HepG2 (cell line): Measurements from ENCODE around the gene SUV39H2. TPM values are rescaled to one million over a fixed set of nuclear protein-coding genes. Genes with fewer than 3 reads are reported as not detected.

ENCODE experiments used
- BCLAF1 ChIP-seq: fragments of 450-650 bp; IDR thresholded peaks from 2 replicates; pipeline ENCODE4 v1.6.1; 2017; ENCODE audit warnings: mild to moderate bottlenecking
- FLYWCH1 ChIP-seq: sonication (generic); formaldehyde crosslinking; IDR thresholded peaks from 2 replicates; pipeline ENCODE4 v1.8.1; 2023; ENCODE audit warnings: mild to moderate bottlenecking, missing genetic modification reagents
- FOXA1 ChIP-seq, 2 experiments: fragments of 450-650 bp in 1 of 2; sonication (generic) in 1 of 2; formaldehyde crosslinking in 1 of 2; IDR thresholded peaks; 2 replicates each; pipeline versions ENCODE4 v1.4.0 to v1.6.1; 2016 to 2020; ENCODE audit warnings: missing genetic modification reagents in 1 of 2
- GABPA ChIP-seq, 2 experiments: IDR thresholded peaks; 2 replicates each; pipeline ENCODE4 v1.6.1; 2011 to 2016; ENCODE audit warnings: low read depth in 2 of 2, low read length in 1 of 2, missing biosample characterization in 1 of 2, missing genetic modification characterization in 1 of 2
- GABPB1 ChIP-seq: IDR thresholded peaks from 2 replicates; pipeline ENCODE4 v1.6.1; 2016; ENCODE audit warnings: mild to moderate bottlenecking, missing genetic modification reagents, moderate library complexity, missing compliant biosample characterization
- KAT8 ChIP-seq: IDR thresholded peaks from 2 replicates; pipeline ENCODE4 v1.6.1; 2016; ENCODE audit warnings: missing genetic modification reagents, missing compliant biosample characterization
- KDM4B ChIP-seq: sonication (generic); formaldehyde crosslinking; IDR thresholded peaks from 2 replicates; pipeline ENCODE4 v1.4.0; 2020; ENCODE audit warnings: missing genetic modification reagents
- PHF5A ChIP-seq: IDR thresholded peaks from one replicate; pipeline ENCODE4 v1.6.1; 2018; ENCODE audit warnings: low read depth, missing genetic modification reagents; ENCODE audit not compliant: unreplicated experiment
- SMYD3 ChIP-seq: sonication (generic); formaldehyde crosslinking; IDR thresholded peaks from 2 replicates; pipeline ENCODE4 v1.8.1; 2023; ENCODE audit warnings: mild to moderate bottlenecking, missing genetic modification reagents
- SRSF4 ChIP-seq: fragments of 200-400 bp; formaldehyde crosslinking; IDR thresholded peaks from one replicate; pipeline ENCODE4 v1.6.1; 2018; ENCODE audit warnings: mild to moderate bottlenecking, low read depth, low read length, moderate library complexity; ENCODE audit not compliant: poor library complexity, severe bottlenecking
- TOPORS ChIP-seq: sonication (generic); formaldehyde crosslinking; IDR thresholded peaks from 2 replicates; pipeline ENCODE4 v1.8.0; 2023; ENCODE audit warnings: mild to moderate bottlenecking, missing genetic modification reagents
- YEATS4 ChIP-seq: sonication (generic); formaldehyde crosslinking; IDR thresholded peaks from 2 replicates; pipeline ENCODE4 v1.4.0; 2020; ENCODE audit warnings: missing genetic modification reagents, borderline replicate concordance
- ZBTB20 ChIP-seq: sonication (generic); formaldehyde crosslinking; IDR thresholded peaks from 2 replicates; pipeline ENCODE4 v1.8.1; 2023; ENCODE audit warnings: missing genetic modification reagents, low read depth, mild to moderate bottlenecking, borderline replicate concordance
- ZFYVE20 ChIP-seq: sonication (generic); formaldehyde crosslinking; IDR thresholded peaks from 2 replicates; pipeline ENCODE4 v1.8.0; 2023; ENCODE audit warnings: low read depth, mild to moderate bottlenecking, moderate library complexity, missing genetic modification reagents, borderline replicate concordance
- ZNF230 ChIP-seq: sonication (generic); formaldehyde crosslinking; IDR thresholded peaks from 2 replicates; pipeline ENCODE4 v1.4.0; 2020; ENCODE audit warnings: mild to moderate bottlenecking, missing genetic modification reagents
- ZNF263 ChIP-seq: sonication (generic); formaldehyde crosslinking; IDR thresholded peaks from 2 replicates; pipeline ENCODE4 v1.4.0; 2020; ENCODE audit warnings: missing genetic modification reagents
- ZNF446 ChIP-seq: sonication (generic); formaldehyde crosslinking; IDR thresholded peaks from 2 replicates; pipeline ENCODE4 v1.5.0; 2020; ENCODE audit warnings: mild to moderate bottlenecking, missing genetic modification reagents
- ZNF563 ChIP-seq: sonication (generic); formaldehyde crosslinking; IDR thresholded peaks from 2 replicates; pipeline ENCODE4 v1.8.0; 2022; ENCODE audit warnings: mild to moderate bottlenecking, moderate library complexity, missing genetic modification reagents
- ZNF770 ChIP-seq: sonication (generic); formaldehyde crosslinking; IDR thresholded peaks from 2 replicates; pipeline ENCODE4 v1.5.0; 2020; ENCODE audit warnings: mild to moderate bottlenecking, missing genetic modification reagents
- ZNF878 ChIP-seq: sonication (generic); formaldehyde crosslinking; IDR thresholded peaks from 2 replicates; pipeline ENCODE4 v1.8.1; 2023; ENCODE audit warnings: mild to moderate bottlenecking, missing genetic modification reagents, moderate library complexity
- ZSCAN22 ChIP-seq: sonication (generic); formaldehyde crosslinking; IDR thresholded peaks from 2 replicates; pipeline ENCODE4 v1.4.0; 2020; ENCODE audit warnings: mild to moderate bottlenecking, missing genetic modification reagents
- ZXDC ChIP-seq: sonication (generic); formaldehyde crosslinking; IDR thresholded peaks from 2 replicates; pipeline ENCODE4 v1.5.0; 2020; ENCODE audit warnings: mild to moderate bottlenecking, missing genetic modification reagents
- polyA plus RNA-seq, 8 experiments: library from polyadenylated mRNA; depleted of rRNA in 3 of 8; stranded (reverse) in 7 of 8; unstranded in 1 of 8; fragments of >200 nt; fragmentation: Illumina TruSeq in 4 of 8; extraction: Trizol in 4 of 8; gene quantifications; 2 replicates each; pipeline versions ENCODE4 v1.2.1 to v1.2.3, GENCODE V29; 2011 to 2016; ENCODE audit warnings: low read depth in 4 of 8, missing spikeins in 1 of 8, mixed read lengths in 1 of 8; ENCODE audit not compliant: insufficient read depth in 1 of 8
- total RNA-seq, 5 experiments: library from RNA; depleted of rRNA; stranded (reverse); fragments of >200 nt; fragmentation: Illumina TruSeq; extraction: Trizol; gene quantifications; 2 replicates each; pipeline ENCODE4 v1.2.3, GENCODE V29; 2016; ENCODE audit warnings: low read depth in 1 of 5

The SUV39H2 gene
- total and polyA plus RNA-seq, 2 of the 13 experiments (the other 11 are each of a cell fraction or from before 2014, with no cell fraction given) = 9.0 to 44.3 TPM

GRCh38 chr10:14837757-14838581, 40.7 kb upstream of the SUV39H2 start, which contains the start of the genes CDNF, HSPA14 and MSANTD7 (continued):
- TF ChIP-seq ZXDC (CRISPR knock-in tag) (no peak), ZSCAN22 (CRISPR knock-in tag) (no peak), ZBTB20 (CRISPR knock-in tag) (peak; percentile 26; the same call in 1 of the 2 replicates), GABPB1 (CRISPR knock-in tag) (peak; percentile 95), SRSF4 (no peak), SMYD3 (CRISPR knock-in tag) (no peak), GABPA (IDR thresholded peaks at IDR 0.05; ENCODE audit: low read depth, low read length) (peak; percentile 78), GABPA (CRISPR knock-in tag; IDR thresholded peaks at IDR 0.05; ENCODE audit: low read depth) (peak; percentile 88), KAT8 (peak; percentile 83; the same call in 1 of the 2 replicates), ZNF563 (CRISPR knock-in tag) (no peak), ZNF770 (CRISPR knock-in tag) (no peak), BCLAF1 (no peak), PHF5A (CRISPR knock-in tag) (peak; percentile 68), YEATS4 (CRISPR knock-in tag) (peak; percentile 83; the same call in 1 of the 2 replicates), FLYWCH1 (CRISPR knock-in tag) (no peak), ZNF446 (no peak), ZNF230 (CRISPR knock-in tag) (no peak; the same call in 1 of the 2 replicates), ZNF878 (no peak), ZFYVE20 (CRISPR knock-in tag) (no peak), ZNF263 (CRISPR knock-in tag) (no peak), FOXA1 (IDR thresholded peaks at IDR 0.05) (no peak), FOXA1 (CRISPR knock-in tag; IDR thresholded peaks at IDR 0.05) (no peak; the same call in 1 of the 2 replicates), TOPORS (0 out of 2 replicates have a peak, but pooled peaks have one; percentile 10), KDM4B (CRISPR knock-in tag) (0 out of 2 replicates have a peak, but pooled peaks have one; percentile 19)
